Measurements from ENCODE around the gene IQCH.
"Not testable (repeated sequence)": the region's sequence is repeated elsewhere in the genome, so short reads cannot be mapped to it uniquely, and the experiment has no call there.

Gene IQCH

DNA sequence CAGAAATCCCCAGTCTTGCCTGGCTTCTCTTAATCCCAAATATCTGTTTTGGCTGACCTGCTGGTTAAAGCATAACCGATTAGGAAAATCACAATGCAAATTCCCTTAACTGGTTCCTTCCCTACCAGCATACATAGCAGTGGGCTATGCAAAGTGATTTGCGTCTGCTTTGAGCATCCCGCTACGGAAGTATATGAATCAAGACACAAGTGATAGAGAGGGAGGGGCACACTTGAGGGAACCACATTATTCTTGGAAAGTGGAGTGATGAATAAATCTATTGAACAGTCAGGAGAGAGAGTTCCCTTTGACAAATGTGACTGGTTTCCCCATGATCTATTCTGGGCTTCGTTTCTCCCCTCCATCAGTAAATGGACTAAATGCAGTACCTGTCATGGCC is 146.8 kb downstream of the IQCH start:
- DNase-seq = no peak

DNA sequence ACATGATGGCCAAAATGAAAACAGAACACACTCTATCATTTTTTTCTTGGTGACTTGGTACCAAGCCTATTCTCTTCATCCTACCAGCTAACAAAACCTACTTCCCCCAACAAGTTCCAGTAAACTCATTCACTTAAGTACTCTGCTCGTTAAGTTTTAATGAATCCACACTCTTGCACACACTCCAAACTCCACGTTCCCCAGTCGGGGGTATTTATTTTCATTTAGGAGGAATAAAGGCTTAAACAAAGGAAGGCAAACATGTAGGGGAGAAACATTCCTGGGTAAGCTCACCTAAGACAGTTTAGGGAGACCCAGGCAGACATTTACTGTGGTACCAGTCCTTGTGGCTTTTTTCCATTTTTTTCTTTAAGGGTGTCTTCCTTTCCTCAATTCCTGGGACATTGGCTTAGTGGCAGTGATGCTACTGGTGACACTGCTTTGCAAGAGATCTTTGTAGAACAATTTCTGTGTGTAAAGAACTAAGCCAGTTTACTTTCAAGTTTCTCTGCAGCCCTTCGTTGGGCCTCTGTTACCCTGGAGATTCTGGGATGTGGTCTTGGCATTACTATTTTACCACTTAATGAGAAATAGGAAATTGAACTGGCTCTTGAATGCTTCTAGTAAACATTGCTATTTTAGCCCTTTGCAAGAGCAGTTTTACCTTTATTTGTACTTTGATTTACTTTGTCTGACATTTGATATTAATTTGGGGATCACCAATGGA is 149.0 kb downstream of the IQCH start:
- DNase-seq = no peak

DNA sequence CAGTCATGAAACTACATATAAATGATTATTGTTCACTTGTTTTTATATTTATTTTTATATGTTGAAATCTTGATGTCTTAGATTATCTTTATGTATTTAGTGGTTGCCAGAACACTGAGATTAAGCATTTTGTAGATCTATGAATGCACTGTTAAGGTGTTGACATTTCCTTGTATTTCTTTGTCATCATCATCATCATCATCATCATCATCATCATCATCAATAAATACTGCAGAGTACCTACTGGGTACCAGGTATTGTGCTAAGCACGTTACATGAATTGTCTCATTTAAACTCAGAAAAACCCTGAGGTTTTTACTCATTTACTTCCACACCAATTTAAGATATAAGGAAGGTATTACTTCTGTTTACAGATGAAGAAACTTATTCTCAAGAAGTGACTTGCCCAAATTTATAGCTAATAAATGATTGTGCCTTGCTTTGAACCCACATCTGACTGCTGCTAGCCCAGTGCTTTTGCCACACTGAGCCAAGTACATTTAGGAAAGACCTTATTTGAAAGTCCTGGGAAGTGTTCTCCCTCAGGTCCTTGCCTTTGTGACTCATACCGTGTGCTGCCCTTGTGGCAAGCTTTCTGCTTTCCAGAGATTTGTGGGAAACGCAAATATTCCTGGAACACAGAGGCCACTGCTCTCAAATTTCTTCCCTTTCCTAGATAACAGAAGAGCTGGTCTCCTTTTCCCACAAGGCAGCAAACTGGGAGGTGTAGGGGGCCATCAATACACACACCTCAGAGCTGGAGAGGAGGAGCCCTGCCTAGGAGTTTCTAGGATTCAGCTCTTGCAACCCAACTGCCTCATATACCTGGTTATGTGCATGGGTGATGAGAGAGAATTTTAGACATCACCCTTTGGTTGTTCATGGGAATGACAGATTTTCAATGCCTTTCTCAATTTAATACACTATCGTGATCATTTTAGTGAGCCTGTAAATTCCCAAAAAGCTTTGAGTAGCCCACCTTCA is 150.9 kb downstream of the IQCH start:
- no peak for DNase-seq

DNA sequence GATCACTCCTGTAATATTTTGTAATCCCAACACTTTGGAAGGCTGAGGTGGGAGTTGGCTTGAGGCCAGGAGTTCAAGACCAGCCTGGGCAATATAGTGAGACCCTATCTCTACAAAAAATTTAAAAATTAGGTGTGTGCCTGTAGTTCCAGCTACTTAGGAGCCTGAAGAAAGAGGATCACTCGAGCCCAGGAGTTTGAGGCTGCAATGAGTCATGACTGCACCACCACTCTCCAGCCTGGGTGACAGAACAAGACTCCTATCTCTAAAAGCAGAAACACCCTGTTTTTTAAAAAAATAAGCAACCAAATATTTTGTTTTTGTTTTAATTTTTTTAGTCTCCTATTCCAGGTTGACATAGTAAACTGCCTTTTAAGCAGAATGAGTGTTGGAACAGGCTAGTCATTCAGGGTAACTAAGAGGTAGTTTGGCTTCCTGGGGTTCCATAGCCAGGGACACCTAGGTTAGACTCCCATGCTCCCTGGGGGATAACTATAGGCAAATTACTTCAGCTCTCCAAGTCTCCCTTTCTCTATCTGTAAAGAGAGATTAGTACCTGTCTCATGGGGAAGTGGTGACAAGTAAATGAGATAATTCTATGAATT is 151.8 kb downstream of the IQCH start:
- DNase-seq = no peak

DNA sequence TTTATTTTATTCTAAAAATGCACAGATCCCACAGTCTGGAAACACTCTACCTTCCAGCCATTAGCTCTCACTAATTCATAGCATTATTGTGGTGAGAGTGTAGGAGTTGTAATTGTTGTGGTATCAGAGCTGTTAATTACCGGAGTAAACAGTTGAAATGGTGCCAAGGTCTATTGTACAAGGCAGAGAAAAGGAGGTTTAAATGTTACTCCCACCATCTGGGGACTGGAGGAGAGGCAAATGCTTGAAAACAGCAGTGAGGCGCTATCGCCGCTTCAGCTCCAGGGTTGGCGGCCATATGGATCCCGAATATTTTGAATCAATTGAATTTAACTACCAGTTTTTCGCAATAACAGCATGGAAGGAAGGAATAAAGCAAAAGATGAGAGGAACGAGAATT is 153.2 kb downstream of the IQCH start:
- no peak for DNase-seq

DNA sequence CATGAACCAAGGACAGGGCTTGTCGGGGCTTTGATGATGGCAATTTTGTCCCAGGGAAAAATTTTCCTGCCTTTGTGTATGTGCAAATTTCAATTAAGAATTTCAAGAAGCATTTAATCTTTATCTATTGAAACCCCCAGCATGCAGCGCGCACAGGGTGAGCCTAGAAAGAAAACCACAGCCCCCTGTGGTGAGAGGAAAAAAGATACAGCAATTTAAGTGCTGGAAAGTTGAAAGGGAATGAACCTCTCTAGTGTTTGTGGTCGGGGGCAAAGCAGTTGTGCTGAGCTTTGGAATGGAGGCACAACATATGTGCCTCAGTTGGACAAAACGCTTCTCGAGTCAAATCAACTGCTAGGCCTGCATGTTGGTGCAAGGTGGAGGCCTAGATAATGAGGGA is 154.6 kb downstream of the IQCH start:
- no peak for DNase-seq

DNA sequence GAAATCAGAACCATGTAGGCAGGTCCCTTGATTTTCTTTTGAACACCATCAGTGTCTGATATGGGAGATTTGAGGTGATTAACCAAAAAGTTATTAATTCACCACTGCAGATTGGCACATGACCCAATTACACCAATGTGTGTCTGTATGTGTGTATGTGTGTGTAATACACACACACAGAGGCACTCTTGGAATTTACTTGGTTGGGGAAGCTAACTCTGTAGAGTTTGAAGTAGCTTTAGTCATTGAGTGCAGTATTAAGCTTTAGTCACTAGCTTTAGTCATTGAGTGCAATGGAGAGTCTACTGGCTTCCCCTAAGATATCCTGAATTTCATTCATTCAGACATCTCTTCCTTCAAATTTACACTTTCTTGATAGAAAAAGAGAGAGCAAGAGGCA is 156.9 kb downstream of the IQCH start:
- DNase-seq = no peak

DNA sequence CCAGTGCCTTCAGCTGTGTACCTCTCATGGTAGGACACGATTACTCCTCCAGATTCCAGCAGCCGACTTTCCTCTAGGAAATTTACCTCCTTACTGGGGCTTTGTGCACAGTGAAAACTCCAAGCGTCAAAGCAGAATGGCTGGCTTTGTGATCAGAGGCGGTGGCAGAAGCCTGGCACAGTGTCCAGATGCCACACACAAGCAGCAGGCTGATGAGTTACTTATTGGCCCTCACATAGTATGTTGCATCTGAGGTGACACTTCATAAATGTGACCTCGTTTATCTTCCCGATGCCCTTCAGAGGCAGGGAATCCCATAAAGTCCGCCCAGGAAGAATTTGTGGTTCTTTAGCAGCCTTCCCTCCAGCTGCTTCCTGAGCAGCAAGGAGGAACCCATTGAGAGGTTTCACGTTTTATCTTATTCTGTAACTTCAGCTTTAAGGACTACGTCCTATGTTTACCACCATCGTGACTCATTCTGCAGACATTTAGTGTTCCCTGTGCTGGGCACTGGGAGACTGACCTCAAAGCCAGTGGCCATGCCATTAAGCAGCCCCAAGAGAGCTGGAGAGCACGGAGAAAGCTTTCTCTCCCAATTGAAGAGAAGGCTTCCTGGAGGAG is 159.3 kb downstream of the IQCH start:
- DNase-seq = no peak

DNA sequence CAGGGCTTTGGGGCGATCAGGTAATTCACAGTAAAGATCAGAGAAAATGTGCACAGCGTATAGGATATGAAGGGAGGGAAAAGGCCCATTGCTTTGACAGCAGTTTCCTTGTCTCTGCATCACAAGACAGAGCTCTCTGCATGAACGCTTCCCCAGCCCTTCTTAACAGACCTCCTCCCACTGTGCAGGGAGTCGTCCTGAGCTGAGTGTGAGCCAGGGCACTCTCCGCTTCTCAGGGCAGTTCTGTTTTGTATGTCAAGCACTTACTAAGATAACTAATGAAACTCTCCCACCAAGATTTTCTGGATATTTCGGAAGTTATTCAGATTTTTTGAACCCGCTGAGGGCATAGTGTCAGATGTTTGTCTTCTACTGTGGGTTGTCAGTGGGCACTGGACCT is 160.6 kb downstream of the IQCH start:
- DNase-seq = no peak

DNA sequence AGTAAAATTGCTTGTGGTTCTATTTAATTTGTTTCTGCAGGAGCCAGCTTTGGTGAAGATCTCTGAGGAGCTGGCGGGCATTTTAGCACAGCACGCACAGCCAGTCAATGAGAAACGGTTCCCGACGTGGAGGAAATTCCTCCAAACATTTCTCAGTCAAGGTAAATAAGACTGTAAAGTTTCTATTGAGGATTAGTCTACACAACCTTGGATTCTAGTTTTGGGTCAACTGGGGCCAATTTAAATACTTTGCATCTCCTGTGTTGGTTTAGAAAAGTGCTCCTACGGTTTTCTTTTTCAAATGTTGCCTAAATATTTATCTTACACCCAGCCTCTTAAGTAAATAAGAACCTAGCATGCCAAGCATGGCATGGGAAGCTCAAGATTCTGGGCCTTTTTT is 162.3 kb downstream of the IQCH start:
- DNase-seq = no peak

DNA sequence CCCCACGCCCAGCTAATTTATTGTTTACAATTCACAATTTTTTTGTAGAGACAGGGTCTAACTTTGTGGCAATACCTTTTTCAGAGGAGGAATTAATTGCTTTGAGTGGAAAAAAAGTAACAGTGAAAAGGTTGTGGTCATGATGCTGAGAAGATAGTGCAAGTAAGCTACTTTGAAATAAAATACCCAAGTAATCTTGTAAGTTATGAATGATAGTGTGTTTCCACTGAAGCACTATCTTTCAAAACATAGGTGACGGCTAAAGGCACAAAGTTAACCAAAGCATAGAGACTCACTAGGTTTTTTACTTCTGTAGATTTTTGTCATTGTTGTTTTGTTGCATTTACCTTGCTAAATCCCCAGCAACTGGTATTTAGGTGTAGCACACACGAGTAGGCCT is 165.1 kb downstream of the IQCH start:
- no peak for DNase-seq

DNA sequence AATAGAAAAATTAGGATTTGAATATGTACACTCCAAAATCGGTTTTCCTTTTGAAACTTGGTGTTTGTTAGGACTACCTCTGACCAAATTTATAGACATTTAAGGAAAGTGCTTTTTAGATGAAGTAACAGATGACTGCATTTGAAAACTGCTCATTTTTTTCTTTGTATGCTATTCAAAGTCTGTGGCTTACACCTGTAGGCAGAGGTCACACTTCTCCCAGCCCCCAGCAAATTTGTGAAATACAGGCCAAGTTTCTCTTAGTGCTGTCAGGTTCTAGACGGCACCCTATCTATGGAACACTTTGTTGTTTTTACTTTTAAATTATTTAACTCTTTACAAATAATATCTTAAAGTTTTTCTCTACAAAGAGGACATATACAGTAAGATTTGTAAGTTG is 165.6 kb downstream of the IQCH start:
- no peak for DNase-seq

DNA sequence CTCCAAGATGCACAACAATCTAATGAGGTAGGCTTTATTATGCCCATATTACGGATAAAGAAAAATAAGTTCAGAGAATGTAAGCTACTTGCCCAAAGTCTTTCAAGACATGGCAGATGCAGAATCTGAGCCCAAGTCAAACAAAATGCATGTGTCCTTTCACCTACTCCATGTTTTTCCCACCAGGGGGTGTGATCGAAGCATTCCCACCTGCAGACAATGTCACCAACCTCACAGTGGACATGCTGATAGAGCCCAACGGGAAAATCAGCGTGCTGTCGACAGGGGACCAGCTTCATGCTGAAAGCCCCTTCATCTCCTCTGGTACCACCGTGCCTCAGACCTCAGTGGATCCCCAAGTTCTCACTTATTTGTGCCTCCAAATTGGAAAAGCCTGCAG is 166.5 kb downstream of the IQCH start:
- no peak for DNase-seq

DNA sequence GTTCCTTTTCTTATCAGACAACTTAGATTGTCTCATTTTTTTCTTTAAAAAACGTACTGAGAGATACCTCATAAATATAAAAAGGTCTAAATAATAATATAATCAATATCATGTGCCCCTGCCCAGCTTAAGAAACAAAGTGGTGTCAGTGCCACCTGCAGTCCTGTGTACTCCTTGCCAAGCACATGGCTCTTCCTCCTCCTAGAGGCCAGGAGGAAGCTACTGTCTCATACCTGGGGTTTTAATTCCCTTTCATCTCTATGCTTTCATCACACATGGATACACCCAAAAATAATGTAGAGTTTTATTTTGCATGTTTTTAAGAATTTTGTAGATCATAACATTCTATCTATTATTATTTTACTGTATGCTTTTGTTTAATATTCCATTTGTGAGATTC is 167.7 kb downstream of the IQCH start:
- no peak for DNase-seq

DNA sequence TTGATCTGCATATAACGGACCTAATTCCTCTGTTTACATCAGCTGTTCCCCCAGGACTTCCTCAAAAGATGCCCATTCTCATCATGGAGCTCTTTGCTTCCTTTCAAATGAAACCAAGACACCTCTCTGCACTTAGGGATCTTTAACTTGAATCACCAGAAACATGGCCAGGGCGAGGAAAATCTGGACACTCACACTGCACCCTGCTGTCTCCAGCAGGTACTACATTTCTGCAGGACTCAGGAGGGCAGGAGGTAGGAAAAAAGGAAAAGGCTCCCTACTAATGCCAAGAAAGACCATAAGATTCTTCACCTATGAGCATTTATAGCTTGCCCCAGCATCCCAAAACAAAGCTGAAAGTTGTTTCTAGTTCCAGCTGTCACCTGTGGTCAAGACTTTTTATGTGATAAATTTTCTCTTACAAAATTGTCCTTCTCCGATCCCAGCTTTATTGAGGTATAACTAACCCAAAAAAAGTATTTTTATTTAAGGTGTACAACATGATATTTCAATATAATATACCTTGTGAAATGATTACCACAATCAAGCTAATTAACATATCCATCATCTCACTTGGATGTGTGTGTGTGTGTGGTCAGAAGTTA is 179.0 kb downstream of the IQCH start:
- DNase-seq = peak; percentile 16

DNA sequence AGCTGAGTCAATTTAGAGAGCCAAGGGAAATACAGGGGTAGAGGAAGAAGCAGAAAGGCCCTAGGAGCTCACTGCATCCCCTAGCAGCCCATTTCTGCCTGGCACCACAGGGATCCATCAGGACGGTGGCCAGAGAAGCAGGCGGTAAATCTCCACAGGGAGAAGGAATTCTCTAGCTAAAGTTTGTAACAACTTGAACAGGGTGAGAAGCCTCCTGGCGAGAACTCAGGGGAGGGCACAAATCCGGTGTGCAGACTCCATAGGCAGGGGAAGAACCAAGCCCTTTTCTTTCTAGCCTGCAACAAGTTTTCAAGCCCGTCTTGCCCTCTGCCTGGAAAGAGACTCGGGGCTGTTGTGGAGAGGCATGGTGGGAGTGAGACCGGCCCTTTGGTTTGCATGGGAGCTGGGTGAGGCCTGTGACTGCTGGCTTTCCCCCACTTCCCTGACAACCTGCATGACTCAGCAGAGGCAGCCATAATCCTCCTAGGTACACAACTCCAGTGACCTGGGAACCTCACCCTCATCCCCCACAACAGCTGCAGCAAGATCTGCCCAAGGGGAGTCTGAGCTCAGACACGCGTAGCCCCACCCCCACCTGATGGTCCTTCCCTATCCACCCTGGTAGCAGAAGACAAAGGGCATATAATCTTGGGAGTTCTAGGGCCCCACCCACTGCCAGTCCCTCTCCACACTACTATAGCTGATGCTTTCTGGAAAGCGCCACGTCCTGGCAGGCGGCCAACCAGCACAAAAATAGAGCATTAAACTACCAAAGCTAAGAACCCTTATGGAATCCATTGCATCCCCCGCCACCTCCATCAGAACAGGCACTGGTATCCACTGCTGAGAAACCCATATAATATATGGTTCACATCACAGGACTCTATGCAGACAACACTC is 182.0 kb downstream of the IQCH start:
- DNase-seq = not testable (repeated sequence)

DNA sequence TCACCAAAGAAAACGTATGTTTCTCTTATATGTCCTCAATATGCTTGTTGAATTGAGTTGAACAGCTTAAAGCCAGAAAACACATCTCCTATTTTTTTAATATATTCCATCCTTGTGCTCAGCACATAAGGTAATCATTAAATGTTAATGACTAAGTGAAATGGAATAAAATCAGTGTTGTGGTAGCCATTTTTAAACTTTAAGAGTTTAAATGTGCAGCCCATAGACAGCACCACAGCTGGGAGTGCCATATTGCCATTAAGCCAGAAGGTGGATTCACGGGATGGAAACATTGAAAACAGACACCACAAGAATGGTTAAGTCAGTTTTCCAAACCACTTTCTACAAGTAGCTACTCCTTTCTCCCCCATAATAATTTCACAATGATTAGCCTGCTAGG is 189.5 kb downstream of the IQCH start:
- DNase-seq = no peak

DNA sequence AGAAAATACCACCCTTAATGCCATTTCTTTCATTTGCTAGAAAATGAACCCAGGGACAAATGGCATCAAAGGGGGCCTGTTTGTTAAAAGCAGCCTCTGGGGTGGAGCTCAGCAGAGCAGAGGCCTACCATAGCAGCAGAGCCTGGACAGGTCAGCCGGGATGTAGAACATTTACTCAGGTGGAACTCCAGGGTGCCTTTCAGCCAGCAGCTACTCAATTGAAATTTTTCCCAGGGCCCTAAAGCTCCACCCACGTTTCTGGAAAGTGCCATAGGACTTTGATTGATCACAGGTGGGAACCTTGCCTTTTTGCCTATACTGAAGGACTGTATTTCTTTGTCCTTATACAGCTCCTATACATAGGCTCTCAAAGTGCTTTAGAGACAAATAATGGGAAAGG is 191.9 kb downstream of the IQCH start:
- no peak for DNase-seq

DNA sequence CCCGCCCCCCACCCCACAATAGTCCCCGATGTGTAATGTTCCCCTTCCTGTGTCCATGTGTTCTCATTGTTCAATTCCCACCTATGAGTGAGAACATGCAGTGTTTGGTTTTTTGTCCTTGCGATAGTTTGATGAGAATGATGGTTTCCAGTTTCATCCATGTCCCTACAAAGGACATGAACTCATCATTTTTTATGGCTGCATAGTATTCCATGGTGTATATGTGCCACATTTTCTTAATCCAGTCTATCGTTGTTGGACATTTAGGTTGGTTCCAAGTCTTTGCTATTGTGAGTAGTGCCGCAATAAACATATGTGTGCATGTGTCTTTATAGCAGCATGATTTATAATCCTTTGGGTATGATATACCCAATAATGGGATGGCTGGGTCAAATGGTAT is 193.8 kb downstream of the IQCH start:
- DNase-seq = not testable (repeated sequence)

DNA sequence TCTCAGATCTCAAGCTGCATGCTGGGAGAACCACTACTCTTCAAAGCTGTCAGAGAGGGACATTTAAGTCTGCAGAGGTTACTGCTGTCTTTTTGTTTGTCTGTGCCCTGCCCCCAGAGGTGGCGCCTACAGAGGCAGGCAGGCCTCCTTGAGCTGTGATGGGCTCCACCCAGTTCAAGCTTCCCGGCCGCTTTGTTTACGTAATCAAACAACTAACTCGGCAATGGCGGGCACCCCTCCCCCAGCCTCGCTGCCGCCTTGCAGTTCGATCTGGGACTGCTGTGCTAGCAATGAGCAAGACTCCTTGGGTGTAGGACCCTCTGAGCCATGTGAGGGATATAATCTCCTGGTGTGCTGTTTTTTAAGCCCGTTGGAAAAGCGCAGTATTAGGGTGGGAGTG is 199.1 kb downstream of the IQCH start:
- not testable (repeated sequence) for DNase-seq

DNA sequence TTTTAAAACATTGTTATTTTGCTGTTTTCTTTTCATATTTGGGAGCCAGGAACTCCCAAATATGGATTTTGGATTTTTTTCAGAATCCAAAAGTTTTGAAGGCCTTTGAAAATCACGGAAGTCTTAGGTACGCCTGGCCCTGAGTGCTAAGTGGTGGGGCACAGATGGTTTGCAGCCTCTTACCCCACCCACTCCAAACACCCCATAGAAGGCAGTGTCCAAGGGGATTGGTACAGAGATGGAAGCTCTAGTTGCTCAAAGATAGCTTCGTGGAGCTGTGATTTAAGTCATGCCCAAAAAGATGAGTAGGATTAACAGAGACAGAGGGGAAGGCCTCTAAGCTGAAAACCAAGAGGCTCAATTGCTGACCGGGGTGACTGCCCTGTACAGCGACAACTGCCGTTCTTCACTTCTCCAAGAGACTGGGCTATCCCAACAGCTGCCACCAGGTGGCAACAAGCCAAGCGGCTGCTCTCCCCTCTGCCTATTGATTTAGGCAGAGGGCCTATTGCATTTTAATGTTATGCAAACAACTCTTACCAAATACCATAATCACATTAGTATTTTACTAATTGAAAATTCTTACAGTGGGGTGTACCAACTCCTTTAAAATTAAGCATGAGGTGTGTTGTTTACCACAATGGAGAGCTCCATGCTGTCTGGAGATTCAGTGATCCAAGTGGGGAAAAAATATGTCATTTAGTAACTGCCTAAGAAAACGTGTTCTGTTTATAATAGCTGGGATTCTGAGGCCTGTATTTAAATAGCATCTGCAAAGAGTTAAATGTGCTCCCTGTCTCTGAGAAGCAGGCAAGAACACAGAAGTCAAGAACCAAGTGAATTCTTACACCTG is 202.3 kb downstream of the IQCH start:
- peak; percentile 86 for DNase-seq
